ENCODE measurements around the gene CCN6. TPM values are rescaled to one million over a fixed set of nuclear protein-coding genes. Genes with fewer than 3 reads are reported as not detected.
"Not testable (repeated sequence)": the region's sequence is repeated elsewhere in the genome, so short reads cannot be mapped to it uniquely, and the experiment has no call there.

The CCN6 gene
- polyA plus RNA-seq, 3 donors: 1.9 to 4.3 (median 3.9) TPM

DNA sequence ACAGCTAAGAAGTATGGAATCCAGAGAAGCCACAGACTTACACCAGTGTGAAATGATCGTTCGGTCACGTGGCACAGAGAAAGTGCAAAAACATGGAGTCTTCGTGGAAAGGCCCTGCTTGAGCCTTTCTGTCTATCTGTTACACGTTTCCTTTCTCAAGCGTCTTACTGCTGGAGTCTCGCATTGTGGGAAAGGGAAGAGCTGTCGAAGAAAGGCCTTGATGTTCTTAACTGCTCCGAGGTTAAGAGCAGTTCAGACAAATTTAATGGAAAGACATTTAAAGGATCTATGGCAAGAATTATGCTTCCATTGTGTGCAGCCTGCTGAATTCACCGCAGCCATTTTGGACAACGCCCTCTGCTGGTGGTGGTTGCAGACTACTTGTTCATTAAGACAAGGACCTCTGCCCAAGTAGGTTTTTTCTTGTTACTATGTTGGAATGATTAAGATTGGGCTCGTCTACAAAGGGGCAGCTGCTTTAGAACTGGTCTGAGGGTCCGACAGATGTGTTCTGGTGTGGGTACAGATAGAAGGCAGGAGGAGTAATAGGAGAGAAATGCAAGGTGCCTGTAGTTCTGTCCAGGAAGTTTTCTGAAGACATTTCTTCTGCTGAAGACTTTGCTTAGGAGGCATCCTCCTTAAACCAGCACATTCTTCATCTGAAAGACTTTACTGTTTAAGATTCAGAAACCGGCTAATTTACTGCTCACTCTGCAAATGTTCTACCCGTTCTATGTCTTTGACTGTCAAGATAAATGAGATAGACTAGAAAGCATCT is 24.7 kb upstream of the CCN6 start:
- DNase-seq (ENCODE audit: low read depth in 3 of 3, low spot score in 2 of 3): no peak

DNA sequence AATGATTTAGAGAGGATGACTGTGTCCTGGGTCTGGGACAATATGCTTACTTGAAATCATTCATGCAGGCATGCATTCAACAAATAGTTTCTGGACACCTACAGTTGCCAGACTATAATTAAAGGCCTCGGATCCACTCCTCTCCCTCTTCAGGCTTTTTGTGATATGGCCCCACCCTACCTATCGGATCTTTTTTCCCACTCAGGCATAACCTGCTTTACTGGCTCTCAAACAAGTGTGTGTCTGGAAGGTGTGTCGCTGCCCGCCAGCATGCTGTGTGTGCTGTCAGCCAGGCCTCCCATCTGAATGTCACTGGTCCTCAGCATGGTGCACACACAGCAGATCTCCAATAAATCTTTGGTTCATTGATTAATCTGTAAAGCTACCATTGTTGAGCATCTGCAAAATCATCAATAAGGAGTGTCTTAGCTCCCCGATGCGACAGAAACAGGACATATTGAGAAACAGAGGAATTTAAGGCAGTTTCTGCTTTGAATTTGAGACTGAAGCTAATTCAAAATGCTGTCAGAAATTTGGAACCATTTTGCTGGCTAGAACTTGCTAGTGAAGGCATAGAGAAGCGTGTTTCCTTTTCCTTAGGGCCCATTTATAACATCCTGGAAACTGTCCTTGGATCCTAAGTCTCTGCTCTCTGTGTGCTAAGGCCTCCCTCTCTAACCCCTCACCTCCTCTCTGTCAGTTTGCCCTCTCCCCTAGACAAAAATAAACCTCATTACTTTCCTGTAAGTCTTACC is 23.5 kb upstream of the CCN6 start:
- DNase-seq (ENCODE audit: low read depth in 3 of 3, low spot score in 2 of 3): no peak

DNA sequence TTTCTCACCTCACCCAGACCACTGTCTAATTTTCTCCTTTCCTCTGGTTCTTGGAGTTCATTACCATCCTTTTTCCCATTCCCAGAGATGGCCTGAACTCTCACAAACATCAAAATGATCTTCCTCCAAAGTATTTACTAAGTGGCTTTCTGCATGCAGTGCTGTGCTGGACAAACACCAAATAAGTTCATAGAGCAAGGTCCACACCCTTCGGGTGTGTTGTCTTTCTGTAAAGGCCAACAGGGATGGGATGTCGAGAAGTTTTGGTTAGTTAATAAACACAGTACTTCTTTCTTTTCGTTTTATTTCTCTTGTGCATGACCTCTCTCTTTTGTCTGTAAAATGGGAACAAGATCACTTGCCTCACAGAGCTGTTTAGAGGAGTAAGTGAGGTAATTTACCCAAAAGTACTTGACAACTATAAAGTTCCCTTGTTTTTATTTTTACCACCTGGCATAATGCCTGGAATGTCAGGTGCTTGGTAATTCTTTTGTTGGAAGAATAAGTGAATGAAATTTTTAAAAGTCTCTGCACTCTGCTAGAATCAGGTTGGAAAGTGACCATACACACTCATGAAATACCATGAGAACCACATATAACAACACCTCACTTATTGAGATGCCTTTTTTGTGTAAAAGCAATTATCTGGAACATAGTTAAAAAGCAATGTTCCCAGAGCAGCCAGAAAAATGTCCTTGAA is 22.8 kb upstream of the CCN6 start:
- no peak for DNase-seq (ENCODE audit: low read depth in 3 of 3, low spot score in 2 of 3)

DNA sequence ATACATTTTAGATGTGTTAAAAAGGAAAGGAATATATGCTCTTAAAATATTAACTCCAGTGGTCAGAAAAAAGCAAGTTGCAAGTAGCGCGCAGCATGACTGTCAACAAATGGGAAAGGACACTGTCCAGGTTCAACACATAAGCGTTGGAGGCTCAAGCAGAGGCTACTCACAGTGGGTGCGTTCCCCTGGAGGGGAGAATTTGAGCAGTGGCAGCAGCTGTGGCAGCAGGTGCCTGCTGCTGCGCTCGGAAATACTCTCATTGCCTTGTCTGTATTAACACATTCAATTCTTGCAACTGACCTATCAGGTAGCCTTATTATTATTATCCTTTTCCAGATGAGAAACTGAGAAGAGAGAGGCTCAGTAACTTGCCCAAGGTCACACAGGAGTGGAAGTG is 21.9 kb upstream of the CCN6 start:
- DNase-seq (ENCODE audit: low read depth in 3 of 3, low spot score in 2 of 3): no peak

DNA sequence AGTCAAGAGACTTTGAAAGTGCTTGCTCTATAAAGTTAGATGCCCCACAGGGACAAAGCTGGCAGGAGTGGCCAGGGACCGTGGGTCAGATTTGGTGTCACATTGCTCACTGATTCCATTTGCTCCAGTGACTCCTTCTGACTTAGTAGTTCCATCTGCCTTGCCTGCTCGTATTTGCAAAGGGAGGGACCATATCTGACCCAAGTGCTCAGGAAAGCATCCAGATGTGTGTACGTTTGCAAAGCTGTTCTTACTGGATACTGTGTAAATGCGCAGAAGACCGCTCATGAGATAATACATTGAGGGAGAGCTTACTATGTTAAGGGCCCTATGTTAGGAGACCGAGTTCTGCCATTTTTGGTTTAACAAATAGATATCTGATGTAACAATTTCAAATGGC is 21.2 kb upstream of the CCN6 start:
- no peak for DNase-seq (ENCODE audit: low read depth in 3 of 3, low spot score in 2 of 3)

DNA sequence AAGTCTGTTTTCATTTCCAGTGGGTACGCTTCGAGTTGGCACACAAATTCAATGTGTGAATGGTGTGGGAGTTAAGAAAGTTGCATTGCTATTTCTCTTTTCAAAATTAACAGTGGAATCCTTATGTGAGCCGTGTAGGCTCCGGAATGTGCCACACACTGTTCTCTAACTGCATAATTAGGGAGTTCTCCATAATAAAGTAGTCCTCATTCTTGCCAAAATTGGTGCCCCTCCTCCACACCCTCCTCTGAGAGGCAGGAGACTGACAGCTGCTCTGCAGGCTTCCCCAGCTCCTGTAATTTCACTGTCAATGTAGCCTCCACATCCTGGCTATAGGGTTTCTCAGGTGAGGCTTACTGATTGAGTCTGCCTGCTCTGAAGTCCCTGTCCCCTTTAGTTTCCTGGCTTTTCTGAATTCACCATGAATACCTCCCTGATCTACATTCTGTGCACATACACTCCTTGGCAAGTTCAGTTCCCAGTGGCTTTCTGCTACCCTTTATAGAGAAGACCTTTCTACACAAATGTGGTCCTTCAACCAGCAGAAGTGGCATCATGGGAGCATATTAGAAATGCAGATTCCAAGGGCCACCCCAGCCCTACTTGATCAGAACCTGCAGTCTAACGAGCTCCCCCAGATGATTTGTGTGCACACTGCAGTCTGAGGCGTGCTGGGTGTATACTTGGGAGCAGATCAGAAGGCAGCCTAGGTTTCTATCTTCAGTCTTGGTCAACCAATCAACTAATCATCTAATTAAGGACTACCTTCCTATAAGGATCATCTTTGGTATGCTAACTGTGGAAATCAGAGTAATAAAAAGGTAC is 19.9 kb upstream of the CCN6 start:
- DNase-seq (ENCODE audit: low read depth in 3 of 3, low spot score in 2 of 3): no peak

DNA sequence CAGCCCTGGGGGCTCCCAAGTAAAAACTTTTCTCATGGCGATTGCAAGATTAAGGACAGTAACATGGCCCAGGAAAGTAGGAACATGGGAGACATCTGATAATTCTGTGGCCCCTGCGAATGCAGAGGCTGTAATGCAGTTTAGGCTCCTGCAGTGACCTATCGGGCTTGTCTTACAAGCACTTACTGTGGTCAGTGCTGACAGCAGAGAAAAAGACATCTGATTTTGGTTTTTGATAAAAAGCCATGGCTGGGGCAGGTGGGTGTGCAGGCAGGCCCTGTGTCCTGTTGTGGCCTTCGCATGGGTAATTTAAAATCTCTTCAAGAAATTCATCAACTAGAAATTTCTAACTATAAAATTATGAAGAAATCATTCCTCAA is 19.3 kb upstream of the CCN6 start:
- DNase-seq (ENCODE audit: low read depth in 3 of 3, low spot score in 2 of 3): no peak

DNA sequence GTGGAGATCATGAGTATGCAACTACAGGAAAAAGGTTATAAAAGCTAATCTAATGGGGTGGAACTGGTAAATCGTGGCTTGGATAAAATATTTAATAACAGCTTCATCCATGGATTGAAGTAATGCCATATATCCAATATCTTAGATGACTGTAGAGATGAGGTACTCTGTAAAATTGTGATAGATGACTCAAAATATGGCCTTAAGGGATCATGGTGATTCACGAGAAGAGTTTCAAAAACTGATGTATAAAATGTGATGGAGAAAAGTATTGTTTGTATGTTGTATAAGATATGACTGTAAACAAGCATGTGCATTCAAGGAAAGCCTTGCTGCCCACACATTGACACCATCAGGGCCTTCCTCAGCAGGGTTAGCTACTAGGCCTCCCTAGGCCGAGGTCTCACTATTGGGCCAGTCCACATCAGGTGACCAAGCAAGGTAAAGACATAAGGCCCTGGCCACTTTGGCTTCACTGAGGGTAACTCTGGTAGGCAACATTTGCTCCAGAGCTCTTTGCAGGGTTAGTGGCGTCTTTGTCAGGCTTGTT is 17.7 kb upstream of the CCN6 start:
- DNase-seq (ENCODE audit: low read depth in 3 of 3, low spot score in 2 of 3): no peak

DNA sequence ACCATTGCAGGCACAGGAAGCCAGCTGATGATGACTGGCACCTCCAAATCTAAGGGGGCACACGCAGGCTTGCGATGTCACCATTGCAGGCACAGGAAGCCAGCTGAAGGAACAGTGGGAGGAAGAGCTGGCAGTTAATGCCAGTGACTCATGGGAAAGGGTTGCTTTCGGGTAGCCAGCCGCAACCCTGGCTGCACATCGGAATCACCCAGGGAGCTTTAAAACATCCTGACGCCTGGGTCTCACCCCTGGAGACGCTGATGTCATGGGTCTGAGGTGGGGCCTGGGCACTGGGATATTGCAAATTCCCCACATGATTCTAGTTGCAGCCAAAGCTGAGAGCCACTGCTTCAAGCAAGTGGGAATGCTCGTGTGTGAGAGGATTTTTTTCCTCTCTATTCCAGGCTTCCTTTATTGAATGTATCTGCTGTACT is 16.1 kb upstream of the CCN6 start:
- DNase-seq (ENCODE audit: low read depth in 3 of 3, low spot score in 2 of 3): no peak

DNA sequence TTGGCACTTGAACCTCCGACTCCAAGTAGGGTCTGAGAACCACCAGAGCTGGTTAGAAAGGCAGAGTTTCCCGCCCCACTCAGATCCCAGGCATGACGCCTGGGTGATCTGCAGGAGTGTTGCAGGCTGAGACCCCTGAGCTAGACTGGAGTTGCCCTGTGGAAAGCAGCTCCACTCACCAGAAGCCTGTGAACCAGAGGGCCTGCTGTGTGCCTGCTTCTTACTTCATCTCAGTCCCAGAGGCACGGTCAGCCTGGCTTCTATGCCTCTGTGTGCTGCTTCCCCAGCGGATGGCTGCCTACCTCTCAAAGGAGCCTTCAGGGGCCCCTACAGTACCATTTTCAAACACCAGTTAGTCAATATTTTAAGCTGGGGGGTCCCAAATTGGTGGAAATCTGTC is 15.6 kb upstream of the CCN6 start:
- no peak for DNase-seq (ENCODE audit: low read depth in 3 of 3, low spot score in 2 of 3)

DNA sequence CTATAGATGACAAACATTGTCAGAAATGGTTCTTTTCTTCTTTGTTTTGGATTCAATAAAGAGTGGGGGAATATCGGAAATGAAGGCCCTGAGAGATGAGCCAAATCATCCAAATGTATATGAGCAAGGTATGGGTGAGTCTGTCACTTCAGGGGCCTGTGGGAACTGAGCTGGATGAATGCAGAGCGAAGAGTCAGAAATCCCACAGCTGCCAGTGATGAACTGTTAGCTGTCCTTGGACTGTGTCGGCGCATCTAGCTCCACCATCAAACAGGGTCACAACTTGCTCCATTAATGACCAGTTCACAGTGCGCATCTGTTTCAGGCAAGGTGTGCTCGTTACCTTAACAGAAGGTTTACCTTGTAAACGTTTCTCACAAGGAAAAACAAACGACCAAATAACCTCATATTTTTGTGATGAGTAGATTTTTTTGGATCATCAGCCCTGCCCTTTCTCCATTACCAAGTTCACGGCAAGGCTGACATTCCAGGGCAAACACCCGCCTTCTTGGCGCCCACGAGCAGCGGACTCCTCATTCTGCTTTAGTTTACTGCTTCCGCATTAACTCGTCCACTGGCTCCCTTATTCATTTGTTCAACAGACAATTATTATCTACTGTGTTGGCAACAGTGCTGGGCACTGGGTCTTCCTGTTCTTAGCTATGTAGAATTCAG is 15.0 kb upstream of the CCN6 start:
- DNase-seq (ENCODE audit: low read depth in 3 of 3, low spot score in 2 of 3): no peak

DNA sequence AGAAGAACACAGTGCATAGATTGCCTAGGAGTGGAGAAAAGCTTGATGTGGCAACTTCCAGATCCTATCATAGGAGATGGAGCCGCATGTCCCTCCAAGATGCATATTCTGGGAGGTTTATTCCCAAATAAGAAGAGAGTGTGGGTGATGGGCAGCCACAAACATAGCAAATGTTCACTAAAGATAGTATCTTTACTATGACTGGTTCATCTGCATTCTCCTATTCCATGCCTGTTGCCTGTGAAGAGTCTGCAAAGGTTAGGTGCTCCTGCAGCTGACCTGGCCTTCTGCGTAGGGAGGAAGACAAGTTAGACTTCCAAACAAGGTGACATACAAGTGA is 14.5 kb upstream of the CCN6 start:
- DNase-seq (ENCODE audit: low read depth in 3 of 3, low spot score in 2 of 3): no peak

DNA sequence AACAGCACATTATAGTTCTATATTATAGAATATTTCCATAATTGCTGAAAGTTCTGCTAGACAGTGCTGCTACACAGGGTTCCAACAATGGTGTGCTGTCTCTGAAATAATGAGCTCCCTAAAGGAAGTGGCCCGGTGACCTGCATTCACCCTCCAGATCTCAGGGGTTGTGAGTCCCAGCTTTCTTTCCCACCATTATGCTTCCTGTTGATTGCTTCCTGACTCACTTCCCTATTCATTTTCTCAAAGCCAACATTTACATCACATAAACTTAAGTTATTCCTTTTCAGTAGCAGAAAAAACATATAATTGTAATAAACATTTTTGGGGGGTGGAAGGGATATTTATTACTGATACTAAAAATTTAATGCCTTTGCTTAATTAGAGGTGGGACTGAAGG is 12.9 kb upstream of the CCN6 start:
- no peak for DNase-seq (ENCODE audit: low read depth in 3 of 3, low spot score in 2 of 3)

DNA sequence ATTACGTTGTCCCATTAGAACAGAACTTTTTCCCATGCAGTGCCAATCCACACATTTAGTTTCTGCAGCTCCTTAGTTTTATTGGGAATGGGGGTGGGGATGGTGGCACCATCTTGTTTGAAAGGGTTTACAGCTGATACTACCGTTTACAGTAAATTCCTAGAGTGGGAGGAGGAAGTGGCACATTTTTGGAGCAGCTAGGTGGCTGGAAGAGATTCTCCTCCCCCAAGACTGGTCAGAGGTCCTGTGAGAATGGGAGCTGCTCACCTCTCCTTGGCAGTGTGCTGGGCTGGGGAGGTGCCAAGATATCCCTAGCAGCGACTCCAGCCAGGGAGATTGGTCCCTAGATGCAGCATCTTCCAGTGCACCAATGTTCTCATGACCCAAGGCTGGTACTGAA is 12.4 kb upstream of the CCN6 start:
- DNase-seq (ENCODE audit: low read depth in 3 of 3, low spot score in 2 of 3): no peak

DNA sequence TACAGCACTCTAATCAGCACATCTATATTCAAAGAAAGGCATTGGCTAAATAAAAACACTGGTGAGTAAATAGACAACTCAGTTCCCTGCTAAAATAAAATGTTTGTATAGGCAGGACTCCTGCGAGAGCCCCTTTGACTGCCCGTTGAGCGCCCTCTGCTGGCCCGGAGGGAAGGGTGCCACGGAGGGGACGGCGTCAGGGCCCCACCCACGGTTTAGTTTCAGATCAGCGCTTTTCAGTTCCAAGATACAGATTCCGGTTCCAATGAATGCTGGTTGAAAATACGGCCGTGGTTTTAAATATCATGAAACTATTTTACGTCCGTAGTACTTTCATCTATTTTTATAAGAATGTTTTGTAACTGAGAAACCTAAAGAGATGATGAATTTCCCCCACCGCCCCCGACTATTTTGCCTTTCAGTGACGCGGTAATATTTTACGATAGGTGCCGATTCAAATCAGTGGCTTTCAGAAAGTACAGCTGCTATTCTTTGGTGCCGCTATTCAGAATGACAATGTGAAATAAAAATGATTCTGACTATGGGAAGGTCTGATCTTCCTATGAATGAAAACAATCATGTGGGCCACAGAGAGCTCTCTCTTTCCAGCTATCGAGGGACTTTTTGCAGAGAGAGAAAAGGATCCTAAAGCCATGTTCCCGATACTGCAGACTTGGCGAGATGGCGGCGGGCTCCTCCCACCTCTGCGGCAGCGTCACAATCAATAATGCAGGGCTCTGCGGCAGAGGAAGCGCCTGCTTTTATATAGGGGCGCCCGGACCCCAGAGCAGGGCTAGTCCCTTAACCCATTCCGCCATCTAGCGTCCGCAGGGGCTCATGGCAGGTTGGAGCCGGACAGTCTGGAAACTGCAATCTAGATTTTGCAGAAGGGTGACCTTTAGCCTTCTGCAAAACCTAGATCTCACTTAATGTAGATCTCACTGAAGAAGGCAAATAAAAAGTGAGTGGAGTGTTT is 10.6 kb upstream of the CCN6 start:
- DNase-seq (ENCODE audit: low read depth in 3 of 3, low spot score in 2 of 3): peak; percentile 79 to 81 (median 80)

DNA sequence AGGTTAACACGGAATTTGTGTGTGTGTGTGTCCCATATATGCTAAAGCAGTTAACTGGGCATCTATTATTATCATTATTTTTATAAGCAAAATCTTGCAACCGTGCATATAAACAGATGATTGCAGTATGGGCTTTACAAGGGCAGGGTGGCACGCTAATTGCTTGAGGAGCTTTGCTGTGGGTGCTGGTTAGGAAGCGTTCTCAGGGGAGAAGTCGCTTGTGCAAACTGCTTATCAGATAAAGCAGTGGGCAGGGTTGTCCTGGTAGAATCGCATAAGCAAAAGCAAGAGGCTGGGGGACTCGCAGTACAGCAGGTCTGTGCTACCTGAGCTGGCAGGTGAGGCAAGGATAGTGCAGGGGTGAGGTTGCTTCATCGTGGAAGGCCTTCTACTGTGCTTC is 9.7 kb upstream of the CCN6 start:
- no peak for DNase-seq (ENCODE audit: low read depth in 3 of 3, low spot score in 2 of 3)

DNA sequence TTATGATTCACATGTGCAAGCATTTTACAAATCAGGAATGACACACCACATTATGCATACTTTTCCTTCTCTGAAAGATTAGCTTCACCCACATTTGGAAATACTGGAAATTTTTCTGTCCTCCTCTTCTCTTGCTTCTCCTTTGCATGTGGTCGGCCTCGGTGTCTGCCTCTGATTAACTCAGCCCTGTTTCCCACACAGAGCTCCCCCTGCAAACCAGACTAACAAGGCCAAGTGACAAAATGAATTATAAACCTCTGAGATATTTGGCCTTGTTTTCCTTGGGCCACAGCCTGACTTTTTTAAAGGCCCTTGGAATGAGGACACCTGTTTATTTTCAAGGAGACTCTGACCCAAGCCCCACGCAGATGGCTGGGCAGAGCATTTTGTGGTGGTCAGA is 9.0 kb upstream of the CCN6 start:
- no peak for DNase-seq (ENCODE audit: low read depth in 3 of 3, low spot score in 2 of 3)

DNA sequence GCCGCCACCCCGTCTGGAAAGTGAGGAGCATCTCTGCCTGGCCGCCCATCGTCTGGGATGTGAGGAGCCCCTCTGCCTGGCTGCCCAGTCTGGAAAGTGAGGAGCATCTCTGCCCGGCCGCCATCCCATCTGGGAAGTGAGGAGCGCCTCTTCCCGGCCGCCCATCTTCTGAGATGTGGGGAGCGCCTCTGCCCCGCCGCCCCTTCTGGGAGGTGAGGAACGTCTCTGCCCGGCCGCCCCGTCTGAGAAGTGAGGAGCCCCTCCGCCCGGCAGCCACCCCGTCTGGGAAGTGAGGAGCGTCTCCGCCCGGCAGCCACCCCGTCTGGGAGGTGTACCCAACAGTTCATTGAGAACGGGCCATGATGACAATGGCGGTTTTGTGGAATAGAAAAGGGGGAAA is 6.4 kb upstream of the CCN6 start:
- not testable (repeated sequence) for DNase-seq (ENCODE audit: low read depth in 3 of 3, low spot score in 2 of 3)
